Activated B cell treated with CpG ODN at 0.5 μM for 24 hours (primary cell): Measurements from ENCODE around the gene ADAMTS17. TPM values are rescaled to one million over a fixed set of nuclear protein-coding genes. Genes with fewer than 3 reads are reported as not detected.

Experiments used
- ATAC-seq: fragments of 200-7000 bp; cut with Tn5 transposase; one replicate; pipeline ENCODE4 v1.10.0; 2021; ENCODE audit warnings: low read depth, mild to moderate bottlenecking, moderate library complexity
- CTCF ChIA-PET: fragments of 350-600 bp; sonication (Branson Sonifier 250); formaldehyde crosslinking; loops from one replicate; lab custom pipeline; 2021; ENCODE audit warnings: antibody characterized with exemption; lab: Charles Lee
- POLR2A ChIA-PET: fragments of 350-600 bp; sonication (Branson Sonifier 250); formaldehyde crosslinking; loops from one replicate; lab custom pipeline; 2021; ENCODE audit warnings: antibody characterized with exemption; lab: Charles Lee
- DNase-seq: peaks from one replicate; pipeline ENCODE4 v3.0.0; 2022
- H3K27ac Mint-ChIP-seq: one replicate; pipeline ENCODE4 v1.8.0; 2020; ENCODE audit warnings: mixed read lengths
- H3K27me3 Mint-ChIP-seq: one replicate; pipeline ENCODE4 v1.8.0; 2021; ENCODE audit warnings: mixed read lengths
- H3K36me3 Mint-ChIP-seq: one replicate; pipeline ENCODE4 v1.8.0; 2021; ENCODE audit warnings: low read depth, mixed read lengths
- H3K4me1 Mint-ChIP-seq: one replicate; pipeline ENCODE4 v1.8.0; 2021; ENCODE audit warnings: mixed read lengths
- H3K4me3 Mint-ChIP-seq: one replicate; pipeline ENCODE4 v1.8.0; 2020; ENCODE audit warnings: mild to moderate bottlenecking, mixed read lengths
- H3K9me3 Mint-ChIP-seq: one replicate; pipeline ENCODE4 v1.8.0; 2020; ENCODE audit warnings: mixed read lengths
- CTCF ChIP-seq: fragments of 200-600 bp; IDR thresholded peaks from one replicate; pipeline ENCODE4 v1.8.0; 2022; ENCODE audit warnings: antibody characterized with exemption, mild to moderate bottlenecking
- intact Hi-C: fragments of 100-400 bp; cut with micrococcal nuclease; formaldehyde crosslinking; loops from one replicate; pipeline ENCODE4 v1.15.1; 2024
- total RNA-seq: library from RNA; stranded (reverse); gene quantifications from 2 replicates; pipeline ENCODE4 v1.2.3, GENCODE V29; 2022

Gene ADAMTS17
- total RNA-seq, 1 donor from 2014 or later = 1.6 TPM

GRCh38 chr15:100220058-100220768 is 121.6 kb downstream of the ADAMTS17 start:
- Mint-ChIP-seq H3K9me3 (no peaks in the 10 kb centered on the region), H3K27ac (no peak overlapping the region)

GRCh38 chr15:100218434-100218833 is 123.3 kb downstream of the ADAMTS17 start:
- Mint-ChIP-seq H3K36me3 (no peaks in the 10 kb centered on the region), H3K4me3 (no peak overlapping the region), H3K27me3 (no peaks in the 10 kb centered on the region), H3K9me3 (no peaks in the 10 kb centered on the region), H3K27ac (no peak overlapping the region), H3K4me1 (no peaks in the 10 kb centered on the region)
- POLR2A ChIA-PET = no interaction called here
- no peak for ATAC-seq
- intact Hi-C loops = no loop called here
- no peak for TF ChIP-seq CTCF
- no peak for DNase-seq
- CTCF ChIA-PET = no interaction called here

More at GRCh38 chr15:100220058-100220768, 121.6 kb downstream of the ADAMTS17 start:
- H3K4me1 Mint-ChIP-seq = no peaks in the 10 kb centered on the region
- intact Hi-C loops = no loop called here
- no peaks in the 10 kb centered on the region for H3K27me3 Mint-ChIP-seq
- H3K4me3 Mint-ChIP-seq = no peak overlapping the region
- ChIA-PET CTCF (no interaction called here), POLR2A (no interaction called here)
- H3K36me3 Mint-ChIP-seq = no peaks in the 10 kb centered on the region
- TF ChIP-seq CTCF = no peak
- ATAC-seq (no peak), DNase-seq (no peak)

DNA sequence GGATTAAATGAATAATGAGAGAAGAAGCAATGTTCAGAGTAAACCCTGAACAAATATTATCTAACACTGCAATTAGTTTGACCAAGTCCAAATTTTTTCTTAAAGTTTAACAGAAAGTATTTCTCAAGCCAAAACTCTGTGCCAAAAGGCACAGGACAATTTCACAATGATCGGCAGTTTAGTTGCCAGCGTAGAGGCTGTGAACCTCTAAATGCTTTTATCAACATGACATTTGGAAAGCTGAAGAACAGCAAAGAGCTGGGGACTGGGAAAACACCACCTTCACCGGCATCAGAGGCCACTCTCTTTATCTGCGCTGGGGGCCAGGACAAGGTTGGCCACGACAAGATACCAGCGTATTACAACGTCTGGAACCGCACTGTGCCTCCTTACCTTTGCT is 125.6 kb downstream of the ADAMTS17 start:
- Mint-ChIP-seq H3K27me3 (no peaks in the 10 kb centered on the region), H3K9me3 (no peaks in the 10 kb centered on the region), H3K4me1 (no peaks in the 10 kb centered on the region), H3K4me3 (no peak overlapping the region), H3K36me3 (no peaks in the 10 kb centered on the region), H3K27ac (no peak overlapping the region)
- POLR2A ChIA-PET = no interaction called here
- CTCF ChIA-PET = no interaction called here
- ATAC-seq (no peak), DNase-seq (no peak)
- intact Hi-C loops = no loop called here
- no peak for TF ChIP-seq CTCF

GRCh38 chr15:100215843-100216169 is 126.0 kb downstream of the ADAMTS17 start:
- intact Hi-C loops = no loop called here
- no peak for TF ChIP-seq CTCF
- Mint-ChIP-seq H3K9me3 (no peaks in the 10 kb centered on the region), H3K4me1 (no peaks in the 10 kb centered on the region), H3K27me3 (no peaks in the 10 kb centered on the region), H3K36me3 (no peaks in the 10 kb centered on the region), H3K27ac (no peak overlapping the region), H3K4me3 (no peak overlapping the region)
- no peak for ATAC-seq
- no peak for DNase-seq
- CTCF ChIA-PET = no interaction called here
- POLR2A ChIA-PET = no interaction called here

DNA sequence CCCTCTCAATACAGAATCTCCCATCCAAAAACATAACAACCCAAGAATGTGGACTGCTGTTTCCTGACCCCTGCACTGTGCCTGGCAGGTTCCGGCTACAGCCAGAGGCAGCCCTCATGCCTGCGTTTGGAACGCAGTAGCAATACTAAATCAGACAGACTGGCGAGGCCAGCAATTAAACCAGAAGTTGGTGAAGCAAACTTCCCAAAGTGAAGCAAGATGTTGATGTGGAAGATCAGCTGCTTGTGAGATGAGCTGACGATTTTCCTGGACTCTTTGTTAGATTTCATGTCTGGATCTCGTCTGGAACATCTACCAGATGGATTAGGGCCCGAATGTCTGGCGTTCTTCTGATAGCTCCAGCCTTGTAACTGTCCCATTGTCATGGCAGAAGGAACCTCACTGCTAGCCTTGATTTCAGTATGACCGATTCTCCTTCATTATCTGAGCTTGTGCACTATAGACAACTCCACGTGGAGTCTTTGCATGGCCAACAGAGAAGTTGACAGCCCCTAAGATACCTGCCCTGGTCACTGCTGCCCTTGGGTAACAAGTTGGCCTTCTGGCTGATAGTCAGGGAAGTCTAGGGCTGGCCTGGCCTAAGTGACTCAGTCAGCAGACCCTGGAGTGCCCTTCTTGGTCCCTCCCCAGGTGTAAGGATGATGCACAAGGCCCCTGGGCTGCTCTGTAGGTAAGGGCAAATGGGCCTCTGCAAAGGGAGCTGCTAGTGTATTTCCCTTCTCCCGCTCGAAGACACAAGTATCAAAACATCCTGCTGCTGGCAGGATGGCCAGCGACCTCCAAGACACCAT is 126.5 kb downstream of the ADAMTS17 start:
- Mint-ChIP-seq H3K36me3 (no peaks in the 10 kb centered on the region), H3K4me1 (no peaks in the 10 kb centered on the region), H3K4me3 (no peak overlapping the region), H3K27ac (no peak overlapping the region), H3K9me3 (no peaks in the 10 kb centered on the region), H3K27me3 (no peaks in the 10 kb centered on the region)
- POLR2A ChIA-PET = no interaction called here
- DNase-seq = no peak
- no peak for ATAC-seq
- CTCF ChIA-PET = no interaction called here
- intact Hi-C loops = no loop called here
- no peak for TF ChIP-seq CTCF
